HG03095 (cell line): Measurements from ENCODE around the gene BAIAP2L1.

Experiments
- ATAC-seq: cut with Tn5 transposase; IDR thresholded peaks from one replicate; pipeline ENCODE4 v1.9.1; 2021; ENCODE audit warnings: moderate library complexity; ENCODE audit not compliant: unreplicated experiment

The BAIAP2L1 gene

GRCh38 chr7:98360221-98361130, 40.4 kb downstream of the BAIAP2L1 start:
- ATAC-seq, result no peak

- ATAC-seq, result no peak
Observed at GRCh38 chr7:98359395-98359794, 41.5 kb downstream of the BAIAP2L1 start.

GRCh38 chr7:98358706-98359105, 42.2 kb downstream of the BAIAP2L1 start:
- ATAC-seq, result no peak

- no peak for ATAC-seq
Observed at GRCh38 chr7:98357751-98358161, 43.1 kb downstream of the BAIAP2L1 start.

- ATAC-seq, result no peak
Observed at GRCh38 chr7:98355250-98355538, 45.7 kb downstream of the BAIAP2L1 start.

- ATAC-seq, result no peak
Observed at GRCh38 chr7:98354511-98355249, 46.2 kb downstream of the BAIAP2L1 start.

- ATAC-seq, result no peak
Observed at GRCh38 chr7:98354052-98354451, 46.8 kb downstream of the BAIAP2L1 start.

GRCh38 chr7:98352621-98353020, 48.3 kb downstream of the BAIAP2L1 start:
- no peak for ATAC-seq

GRCh38 chr7:98351136-98351535, 49.8 kb downstream of the BAIAP2L1 start:
- no peak for ATAC-seq

- no peak for ATAC-seq
Observed at GRCh38 chr7:98348726-98349474, 52.0 kb downstream of the BAIAP2L1 start.

GRCh38 chr7:98346515-98347069, 54.3 kb downstream of the BAIAP2L1 start:
- no peak for ATAC-seq

GRCh38 chr7:98341106-98341505, 59.8 kb downstream of the BAIAP2L1 start:
- ATAC-seq, result no peak

GRCh38 chr7:98339043-98339442, 61.8 kb downstream of the BAIAP2L1 start:
- no peak for ATAC-seq

- no peak for ATAC-seq
Observed at GRCh38 chr7:98338441-98338840, 62.4 kb downstream of the BAIAP2L1 start.

GRCh38 chr7:98335411-98335977, 65.4 kb downstream of the BAIAP2L1 start:
- no peak for ATAC-seq

GRCh38 chr7:98334081-98334480, 66.8 kb downstream of the BAIAP2L1 start:
- no peak for ATAC-seq

- no peak for ATAC-seq
Observed at GRCh38 chr7:98330926-98331529, 69.9 kb downstream of the BAIAP2L1 start.

- no peak for ATAC-seq
Observed at GRCh38 chr7:98329791-98330373, 71.0 kb downstream of the BAIAP2L1 start.

GRCh38 chr7:98329100-98329790, 71.6 kb downstream of the BAIAP2L1 start:
- no peak for ATAC-seq

- ATAC-seq, result no peak
Observed at GRCh38 chr7:98324782-98325181, 76.1 kb downstream of the BAIAP2L1 start.
